ENCODE data around the gene VPS39.
A peak's percentile ranks its signal among the peaks of the same experiment; 100 is the strongest.

Gene VPS39

GRCh38 chr15:42217568-42217967 is 9.5 kb upstream of the VPS39 start:
- H3K4me3 Mint-ChIP-seq, result no peak overlapping the region
- DNase-seq (ENCODE audit: low spot score in 2 of 2) (no peak), ATAC-seq (replicated peaks; ENCODE audit: extremely low read depth, poor library complexity, severe bottlenecking) (no peak)
- H3K4me1 Mint-ChIP-seq, result no peaks in the 10 kb centered on the region
- H3K27me3 Mint-ChIP-seq, result no peaks in the 10 kb centered on the region
- no peaks in the 10 kb centered on the region for H3K9me3 Mint-ChIP-seq
- H3K36me3 Mint-ChIP-seq (ENCODE audit: insufficient read depth), result peaks cover 35% of the 10 kb centered on the region
- peak overlapping the region; percentile 10 for H3K27ac Mint-ChIP-seq (ENCODE audit: low read depth)

- Mint-ChIP-seq H3K9me3 (no peaks in the 10 kb centered on the region), H3K4me3 (no peak overlapping the region), H3K36me3 (ENCODE audit: insufficient read depth) (peaks cover 39% of the 10 kb centered on the region), H3K4me1 (no peaks in the 10 kb centered on the region), H3K27ac (ENCODE audit: low read depth) (no peak overlapping the region), H3K27me3 (no peaks in the 10 kb centered on the region)
- ATAC-seq (replicated peaks; ENCODE audit: extremely low read depth, poor library complexity, severe bottlenecking) (no peak), DNase-seq (ENCODE audit: low spot score in 2 of 2) (no peak)
These were observed 8.1 kb upstream of the VPS39 start for GRCh38 chr15:42215913-42216829.

- Mint-ChIP-seq H3K27ac (ENCODE audit: low read depth) (no peak overlapping the region), H3K4me1 (no peaks in the 10 kb centered on the region), H3K27me3 (no peaks in the 10 kb centered on the region), H3K9me3 (no peaks in the 10 kb centered on the region), H3K4me3 (no peak overlapping the region), H3K36me3 (ENCODE audit: insufficient read depth) (peaks cover 34% of the 10 kb centered on the region)
- DNase-seq (ENCODE audit: low spot score in 2 of 2) (no peak), ATAC-seq (replicated peaks; ENCODE audit: extremely low read depth, poor library complexity, severe bottlenecking) (no peak)
These were observed 6.5 kb upstream of the VPS39 start for GRCh38 chr15:42214600-42214999.

GRCh38 chr15:42213511-42213910 is 5.4 kb upstream of the VPS39 start:
- no peak overlapping the region for H3K27ac Mint-ChIP-seq (ENCODE audit: low read depth)
- H3K27me3 Mint-ChIP-seq, result no peaks in the 10 kb centered on the region
- H3K4me3 Mint-ChIP-seq, result no peak overlapping the region
- H3K9me3 Mint-ChIP-seq, result no peaks in the 10 kb centered on the region
- DNase-seq (ENCODE audit: low spot score in 2 of 2) (no peak), ATAC-seq (replicated peaks; ENCODE audit: extremely low read depth, poor library complexity, severe bottlenecking) (no peak)
- H3K4me1 Mint-ChIP-seq, result no peaks in the 10 kb centered on the region
- peaks cover 26% of the 10 kb centered on the region for H3K36me3 Mint-ChIP-seq (ENCODE audit: insufficient read depth)

GRCh38 chr15:42210696-42211095 is 2.6 kb upstream of the VPS39 start:
- ATAC-seq (replicated peaks; ENCODE audit: extremely low read depth, poor library complexity, severe bottlenecking), result no peak
- peaks cover 17% of the 10 kb centered on the region for H3K36me3 Mint-ChIP-seq (ENCODE audit: insufficient read depth)
- no peak overlapping the region for H3K27ac Mint-ChIP-seq (ENCODE audit: low read depth)
- no peak overlapping the region for H3K4me3 Mint-ChIP-seq
- peaks cover 28% of the 10 kb centered on the region for H3K4me1 Mint-ChIP-seq
- no peak for DNase-seq (ENCODE audit: low spot score in 2 of 2)
- H3K9me3 Mint-ChIP-seq, result no peaks in the 10 kb centered on the region
- no peaks in the 10 kb centered on the region for H3K27me3 Mint-ChIP-seq

GRCh38 chr15:42206406-42206805 is 1.7 kb downstream of the VPS39 start:
- no peaks in the 10 kb centered on the region for H3K9me3 Mint-ChIP-seq
- no peak for DNase-seq (ENCODE audit: low spot score in 2 of 2)
- no peaks in the 10 kb centered on the region for H3K27me3 Mint-ChIP-seq
- peaks cover 8% of the 10 kb centered on the region for H3K36me3 Mint-ChIP-seq (ENCODE audit: insufficient read depth)
- peak overlapping the region; percentile 93 for H3K27ac Mint-ChIP-seq (ENCODE audit: low read depth)
- H3K4me1 Mint-ChIP-seq, result peaks cover 46% of the 10 kb centered on the region
- H3K4me3 Mint-ChIP-seq, result peak overlapping the region; percentile 91
- ATAC-seq (replicated peaks; ENCODE audit: extremely low read depth, poor library complexity, severe bottlenecking), result no peak

GRCh38 chr15:42203891-42204290 is 4.2 kb downstream of the VPS39 start:
- peaks cover 52% of the 10 kb centered on the region for H3K4me1 Mint-ChIP-seq
- no peak overlapping the region for H3K27ac Mint-ChIP-seq (ENCODE audit: low read depth)
- H3K4me3 Mint-ChIP-seq, result no peak overlapping the region
- no peak for ATAC-seq (replicated peaks; ENCODE audit: extremely low read depth, poor library complexity, severe bottlenecking)
- no peaks in the 10 kb centered on the region for H3K9me3 Mint-ChIP-seq
- peaks cover 9% of the 10 kb centered on the region for H3K36me3 Mint-ChIP-seq (ENCODE audit: insufficient read depth)
- DNase-seq (ENCODE audit: low spot score in 2 of 2), result no peak
- no peaks in the 10 kb centered on the region for H3K27me3 Mint-ChIP-seq

- peaks cover 11% of the 10 kb centered on the region for H3K36me3 Mint-ChIP-seq (ENCODE audit: insufficient read depth)
- no peaks in the 10 kb centered on the region for H3K9me3 Mint-ChIP-seq
- ATAC-seq (replicated peaks; ENCODE audit: extremely low read depth, poor library complexity, severe bottlenecking) (no peak), DNase-seq (ENCODE audit: low spot score in 2 of 2) (no peak)
- H3K27ac Mint-ChIP-seq (ENCODE audit: low read depth), result no peak overlapping the region
- peaks cover 43% of the 10 kb centered on the region for H3K4me1 Mint-ChIP-seq
- H3K27me3 Mint-ChIP-seq, result no peaks in the 10 kb centered on the region
- H3K4me3 Mint-ChIP-seq, result no peak overlapping the region
These were observed 5.5 kb downstream of the VPS39 start for GRCh38 chr15:42202653-42203052.

GRCh38 chr15:42201801-42202200 is 6.3 kb downstream of the VPS39 start:
- H3K27me3 Mint-ChIP-seq, result no peaks in the 10 kb centered on the region
- no peak overlapping the region for H3K27ac Mint-ChIP-seq (ENCODE audit: low read depth)
- peaks cover 35% of the 10 kb centered on the region for H3K4me1 Mint-ChIP-seq
- no peak for DNase-seq (ENCODE audit: low spot score in 2 of 2)
- peaks cover 19% of the 10 kb centered on the region for H3K36me3 Mint-ChIP-seq (ENCODE audit: insufficient read depth)
- no peaks in the 10 kb centered on the region for H3K9me3 Mint-ChIP-seq
- ATAC-seq (replicated peaks; ENCODE audit: extremely low read depth, poor library complexity, severe bottlenecking), result no peak
- no peak overlapping the region for H3K4me3 Mint-ChIP-seq

- ATAC-seq (replicated peaks; ENCODE audit: extremely low read depth, poor library complexity, severe bottlenecking), result no peak
- Mint-ChIP-seq H3K27ac (ENCODE audit: low read depth) (no peak overlapping the region), H3K36me3 (ENCODE audit: insufficient read depth) (peaks cover 28% of the 10 kb centered on the region), H3K9me3 (no peaks in the 10 kb centered on the region), H3K4me1 (peaks cover 25% of the 10 kb centered on the region), H3K27me3 (no peaks in the 10 kb centered on the region), H3K4me3 (no peak overlapping the region)
- DNase-seq (ENCODE audit: low spot score in 2 of 2), result no peak
These were observed 9.0 kb downstream of the VPS39 start for GRCh38 chr15:42199126-42199525.

- peaks cover 32% of the 10 kb centered on the region for H3K36me3 Mint-ChIP-seq (ENCODE audit: insufficient read depth)
- peaks cover 24% of the 10 kb centered on the region for H3K4me1 Mint-ChIP-seq
- no peak overlapping the region for H3K4me3 Mint-ChIP-seq
- ATAC-seq (replicated peaks; ENCODE audit: extremely low read depth, poor library complexity, severe bottlenecking), result no peak
- H3K27ac Mint-ChIP-seq (ENCODE audit: low read depth), result no peak overlapping the region
- DNase-seq (ENCODE audit: low spot score in 2 of 2), result no peak
- no peaks in the 10 kb centered on the region for H3K27me3 Mint-ChIP-seq
- no peaks in the 10 kb centered on the region for H3K9me3 Mint-ChIP-seq
These were observed 9.6 kb downstream of the VPS39 start for GRCh38 chr15:42198516-42198915.

- peaks cover 50% of the 10 kb centered on the region for H3K36me3 Mint-ChIP-seq (ENCODE audit: insufficient read depth)
- H3K27me3 Mint-ChIP-seq, result no peaks in the 10 kb centered on the region
- no peaks in the 10 kb centered on the region for H3K9me3 Mint-ChIP-seq
- DNase-seq (ENCODE audit: low spot score in 2 of 2) (no peak), ATAC-seq (replicated peaks; ENCODE audit: extremely low read depth, poor library complexity, severe bottlenecking) (no peak)
- no peak overlapping the region for H3K4me3 Mint-ChIP-seq
- H3K27ac Mint-ChIP-seq (ENCODE audit: low read depth), result no peak overlapping the region
- peaks cover 21% of the 10 kb centered on the region for H3K4me1 Mint-ChIP-seq
These were observed 13.6 kb downstream of the VPS39 start for GRCh38 chr15:42194513-42194912.

- Mint-ChIP-seq H3K36me3 (ENCODE audit: insufficient read depth) (peaks cover 59% of the 10 kb centered on the region), H3K9me3 (no peaks in the 10 kb centered on the region), H3K4me1 (peaks cover 21% of the 10 kb centered on the region), H3K27ac (ENCODE audit: low read depth) (no peak overlapping the region), H3K4me3 (no peak overlapping the region), H3K27me3 (no peaks in the 10 kb centered on the region)
- ATAC-seq (replicated peaks; ENCODE audit: extremely low read depth, poor library complexity, severe bottlenecking), result no peak
- no peak for DNase-seq (ENCODE audit: low spot score in 2 of 2)
These were observed 14.7 kb downstream of the VPS39 start for GRCh38 chr15:42193383-42193782.
